HG03139 (cell line): ENCODE results near the gene MAST4.

Experiments used
- ATAC-seq: cut with Tn5 transposase; IDR thresholded peaks from one replicate; pipeline ENCODE4 v1.9.1; 2021; ENCODE audit not compliant: unreplicated experiment

MAST4 gene

GRCh38 chr5:66985417-66985816 is 389.2 kb downstream of the MAST4 start:
- no peak for ATAC-seq

- ATAC-seq: no peak
These were observed 389.8 kb downstream of the MAST4 start for GRCh38 chr5:66986009-66986408.

- ATAC-seq: no peak
These were observed 390.3 kb downstream of the MAST4 start for GRCh38 chr5:66986534-66986933.

GRCh38 chr5:66987126-66987525 is 390.9 kb downstream of the MAST4 start:
- no peak for ATAC-seq

- ATAC-seq: no peak
These were observed 391.3 kb downstream of the MAST4 start for GRCh38 chr5:66987540-66987939.

GRCh38 chr5:66987949-66988838 is 392.0 kb downstream of the MAST4 start:
- no peak for ATAC-seq

- no peak for ATAC-seq
These were observed 393.1 kb downstream of the MAST4 start for GRCh38 chr5:66989286-66989685.

GRCh38 chr5:66989781-66990180 is 393.6 kb downstream of the MAST4 start:
- no peak for ATAC-seq

GRCh38 chr5:66991746-66992145 is 395.6 kb downstream of the MAST4 start:
- ATAC-seq: no peak

GRCh38 chr5:66992547-66992946 is 396.4 kb downstream of the MAST4 start:
- ATAC-seq: no peak

- no peak for ATAC-seq
These were observed 397.3 kb downstream of the MAST4 start for GRCh38 chr5:66993448-66993847.

GRCh38 chr5:66993882-66994281 is 397.7 kb downstream of the MAST4 start:
- no peak for ATAC-seq

GRCh38 chr5:66994790-66995189 is 398.6 kb downstream of the MAST4 start:
- no peak for ATAC-seq

- ATAC-seq: no peak
These were observed 404.7 kb downstream of the MAST4 start for GRCh38 chr5:67000794-67001475.

- no peak for ATAC-seq
These were observed 406.9 kb downstream of the MAST4 start for GRCh38 chr5:67002832-67003684.

- ATAC-seq: no peak
These were observed 407.4 kb downstream of the MAST4 start for GRCh38 chr5:67003685-67003934.

GRCh38 chr5:67003935-67004729 is 407.9 kb downstream of the MAST4 start:
- peak; percentile 54 for ATAC-seq

GRCh38 chr5:67004730-67005350 is 408.6 kb downstream of the MAST4 start:
- ATAC-seq: no peak

- ATAC-seq: no peak
These were observed 409.7 kb downstream of the MAST4 start for GRCh38 chr5:67005737-67006499.

- ATAC-seq: no peak
These were observed 410.3 kb downstream of the MAST4 start for GRCh38 chr5:67006500-67006848.
